ENCODE data around the gene CHST15. TPM values are rescaled to one million over a fixed set of nuclear protein-coding genes. Genes with fewer than 3 reads are reported as not detected.

The CHST15 gene
- total and polyA plus RNA-seq, 2 experiments from 2014 or later, result 0.06 to 0.11 TPM

GRCh38 chr10:124125305-124126116 lies 32.1 kb upstream of the CHST15 start:
- H4K20me1 ChIP-seq (ENCODE audit: insufficient read depth), result no peaks in the 10 kb centered on the region
- no peaks in the 10 kb centered on the region for H3K9me2 ChIP-seq (ENCODE audit: insufficient read depth)
- WGBS, 2 experiments (ENCODE audit: low coverage in 1 of 2, low lambda C conversion rate in 2 of 2, missing lambda C conversion rate in 2 of 2), result 41 to 46% methylated on average over 10 of the region's 10 CpGs
- H3K79me2 ChIP-seq (ENCODE audit: insufficient read depth), result no peaks in the 10 kb centered on the region
- H3K4me3 ChIP-seq, result no peak overlapping the region
- no peaks in the 10 kb centered on the region for H3F3A ChIP-seq (ENCODE audit: insufficient read depth)
- H3K27ac ChIP-seq, result no peak overlapping the region
- TF ChIP-seq EZH2 (IDR thresholded peaks at IDR 0.05; ENCODE audit: insufficient read depth, poor library complexity, severe bottlenecking), result no peak
- TF ChIP-seq EZH2phosphoT487 (IDR thresholded peaks at IDR 0.05; ENCODE audit: insufficient read depth, low read depth), result no peak
- no peaks in the 10 kb centered on the region for H3K27me3 ChIP-seq (replicated peaks; ENCODE audit: insufficient read depth)
- in situ Hi-C loops (cut with MboI), result no loop called here
- H3K36me3 ChIP-seq (ENCODE audit: low read depth), result no peaks in the 10 kb centered on the region
- no peaks in the 10 kb centered on the region for H3K4me1 ChIP-seq (ENCODE audit: insufficient read depth)
- H3K4me2 ChIP-seq (ENCODE audit: unreplicated experiment), result no peak overlapping the region
- peak; percentile 51 for DNase-seq
- no peak overlapping the region for H3K9ac ChIP-seq
- H3K9me3 ChIP-seq (ENCODE audit: low read depth), result no peaks in the 10 kb centered on the region
- H2AFZ ChIP-seq, result no peak overlapping the region

DNA sequence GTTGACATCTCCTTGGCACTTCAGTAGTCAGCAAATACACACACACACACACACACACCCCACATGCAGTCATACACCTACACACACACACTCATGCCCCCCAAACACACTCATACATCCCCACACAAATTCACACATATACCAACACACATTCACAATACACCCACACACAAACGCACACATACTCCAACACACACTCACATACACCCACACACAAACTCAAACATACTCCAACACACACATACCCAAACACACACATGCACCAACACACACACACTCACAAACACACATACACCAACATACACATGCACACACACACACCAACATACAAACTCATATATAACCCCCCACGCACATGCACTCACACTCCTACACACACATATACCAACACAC lies 31.4 kb upstream of the CHST15 start:
- WGBS, 2 experiments (ENCODE audit: low coverage in 1 of 2, low lambda C conversion rate in 2 of 2, missing lambda C conversion rate in 2 of 2), result 78 to 80% methylated on average over 2 of the region's 2 CpGs
- Histone ChIP-seq H3K9me2 (ENCODE audit: insufficient read depth) (no peaks in the 10 kb centered on the region), H3K36me3 (ENCODE audit: low read depth) (no peaks in the 10 kb centered on the region), H3K9ac (no peak overlapping the region), H2AFZ (no peak overlapping the region), H3K27ac (no peak overlapping the region), H3K79me2 (ENCODE audit: insufficient read depth) (no peaks in the 10 kb centered on the region), H3K4me1 (ENCODE audit: insufficient read depth) (no peaks in the 10 kb centered on the region), H4K20me1 (ENCODE audit: insufficient read depth) (no peaks in the 10 kb centered on the region), H3K4me2 (ENCODE audit: unreplicated experiment) (no peak overlapping the region), H3K27me3 (replicated peaks; ENCODE audit: insufficient read depth) (no peaks in the 10 kb centered on the region), H3F3A (ENCODE audit: insufficient read depth) (no peaks in the 10 kb centered on the region), H3K9me3 (ENCODE audit: low read depth) (no peaks in the 10 kb centered on the region), H3K4me3 (no peak overlapping the region)
- TF ChIP-seq EZH2 (IDR thresholded peaks at IDR 0.05; ENCODE audit: insufficient read depth, poor library complexity, severe bottlenecking), result no peak
- DNase-seq, result no peak
- in situ Hi-C loops (cut with MboI), result no loop called here

GRCh38 chr10:124124123-124124768 lies 30.8 kb upstream of the CHST15 start:
- Histone ChIP-seq H3K4me1 (ENCODE audit: insufficient read depth) (no peaks in the 10 kb centered on the region), H3F3A (ENCODE audit: insufficient read depth) (no peaks in the 10 kb centered on the region), H3K27ac (no peak overlapping the region), H3K4me3 (no peak overlapping the region), H3K79me2 (ENCODE audit: insufficient read depth) (no peaks in the 10 kb centered on the region), H3K4me2 (ENCODE audit: unreplicated experiment) (no peak overlapping the region), H3K9me2 (ENCODE audit: insufficient read depth) (no peaks in the 10 kb centered on the region), H3K9ac (no peak overlapping the region), H4K20me1 (ENCODE audit: insufficient read depth) (no peaks in the 10 kb centered on the region), H3K36me3 (ENCODE audit: low read depth) (no peaks in the 10 kb centered on the region), H2AFZ (no peak overlapping the region), H3K9me3 (ENCODE audit: low read depth) (no peaks in the 10 kb centered on the region), H3K27me3 (replicated peaks; ENCODE audit: insufficient read depth) (no peaks in the 10 kb centered on the region)
- 51 to 58% methylated on average over 10 of the region's 10 CpGs for WGBS, 2 experiments (ENCODE audit: low coverage in 1 of 2, low lambda C conversion rate in 2 of 2, missing lambda C conversion rate in 2 of 2)
- in situ Hi-C loops (cut with MboI), result no loop called here
- no peak for DNase-seq
- no peak for TF ChIP-seq EZH2 (IDR thresholded peaks at IDR 0.05; ENCODE audit: insufficient read depth, poor library complexity, severe bottlenecking)
- no peak for TF ChIP-seq EZH2phosphoT487 (IDR thresholded peaks at IDR 0.05; ENCODE audit: insufficient read depth, low read depth)

GRCh38 chr10:124123156-124123555 lies 29.8 kb upstream of the CHST15 start:
- in situ Hi-C loops (cut with MboI), result no loop called here
- no peak for DNase-seq
- H4K20me1 ChIP-seq (ENCODE audit: insufficient read depth), result no peaks in the 10 kb centered on the region

More at GRCh38 chr10:124123156-124123555, 29.8 kb upstream of the CHST15 start:
- TF ChIP-seq EZH2phosphoT487 (IDR thresholded peaks at IDR 0.05; ENCODE audit: insufficient read depth, low read depth) (no peak), EZH2 (IDR thresholded peaks at IDR 0.05; ENCODE audit: insufficient read depth, poor library complexity, severe bottlenecking) (no peak)
- Histone ChIP-seq H3K4me2 (ENCODE audit: unreplicated experiment) (no peak overlapping the region), H3F3A (ENCODE audit: insufficient read depth) (no peaks in the 10 kb centered on the region), H3K27ac (no peak overlapping the region), H3K4me1 (ENCODE audit: insufficient read depth) (no peaks in the 10 kb centered on the region), H3K9me3 (ENCODE audit: low read depth) (no peaks in the 10 kb centered on the region), H3K36me3 (ENCODE audit: low read depth) (no peaks in the 10 kb centered on the region), H2AFZ (no peak overlapping the region), H3K79me2 (ENCODE audit: insufficient read depth) (no peaks in the 10 kb centered on the region), H3K9ac (no peak overlapping the region), H3K4me3 (no peak overlapping the region), H3K27me3 (replicated peaks; ENCODE audit: insufficient read depth) (no peaks in the 10 kb centered on the region), H3K9me2 (ENCODE audit: insufficient read depth) (no peaks in the 10 kb centered on the region)
- 63 to 68% methylated on average over 8 of the region's 8 CpGs for WGBS, 2 experiments (ENCODE audit: low coverage in 1 of 2, low lambda C conversion rate in 2 of 2, missing lambda C conversion rate in 2 of 2)
